HG03575 (cell line): ENCODE results near the gene RASA1.
"Not testable (repeated sequence)": the region's sequence is repeated elsewhere in the genome, so short reads cannot be mapped to it uniquely, and the experiment has no call there.

Experiments
- ATAC-seq: cut with Tn5 transposase; IDR thresholded peaks from one replicate; pipeline ENCODE4 v1.9.1; 2021; ENCODE audit not compliant: unreplicated experiment, insufficient number of reproducible peaks, low FRiP score; ENCODE audit errors: extremely low read depth

The RASA1 gene

DNA sequence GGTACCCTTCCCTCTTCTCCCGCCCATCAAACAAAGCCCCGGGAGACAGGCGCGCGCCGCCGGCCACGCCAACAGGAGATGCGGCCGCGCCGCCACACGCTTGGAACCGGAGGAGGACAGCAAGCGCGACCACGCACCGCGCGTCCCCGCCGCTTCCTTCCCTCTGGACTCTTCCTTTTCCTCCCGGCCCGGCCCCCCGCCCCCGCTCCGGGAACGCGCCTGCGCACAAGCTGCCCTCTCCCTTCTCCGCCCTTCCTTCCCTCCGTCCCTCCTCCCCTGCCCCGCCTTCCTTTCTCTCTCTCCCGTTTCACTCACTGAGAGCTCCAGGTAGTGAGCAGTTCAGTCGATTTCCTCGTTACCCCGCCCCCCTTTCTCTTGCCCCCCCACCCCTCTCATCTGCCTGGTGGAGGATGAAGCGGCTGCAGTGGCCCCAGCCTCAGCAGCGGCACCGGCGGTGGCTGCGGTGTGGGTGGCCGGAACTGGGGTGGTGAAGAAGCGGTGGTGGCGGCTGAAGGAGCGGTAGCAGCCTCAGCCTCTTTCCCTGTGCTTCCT is at the start of gene RASA1:
Gene RASA1, plus strand, starts transcription at position 310 of the 552 bp plus-strand sequence. CDS start 569 bp downstream, outside the sequence.
- ATAC-seq: peak; percentile 25

DNA sequence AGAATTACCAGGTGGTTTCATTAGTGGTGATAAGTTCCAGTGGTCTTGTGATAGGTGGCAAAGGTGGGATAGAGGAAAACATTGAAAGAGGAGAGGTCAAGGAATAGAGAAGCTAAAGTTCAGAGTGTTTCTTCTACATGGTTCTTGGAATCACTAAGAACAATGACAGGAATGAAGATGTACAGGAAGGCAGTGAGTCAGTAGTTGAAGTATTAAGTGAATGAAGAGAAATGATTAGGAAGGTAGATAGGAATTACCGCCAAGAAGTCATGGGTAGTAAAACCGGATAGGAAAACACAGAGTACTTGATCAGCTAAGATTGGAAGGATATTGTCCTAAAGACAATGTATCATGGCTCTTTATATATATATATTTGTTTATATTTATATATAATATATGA is 37.9 kb upstream of the RASA1 start:
- no peak for ATAC-seq

DNA sequence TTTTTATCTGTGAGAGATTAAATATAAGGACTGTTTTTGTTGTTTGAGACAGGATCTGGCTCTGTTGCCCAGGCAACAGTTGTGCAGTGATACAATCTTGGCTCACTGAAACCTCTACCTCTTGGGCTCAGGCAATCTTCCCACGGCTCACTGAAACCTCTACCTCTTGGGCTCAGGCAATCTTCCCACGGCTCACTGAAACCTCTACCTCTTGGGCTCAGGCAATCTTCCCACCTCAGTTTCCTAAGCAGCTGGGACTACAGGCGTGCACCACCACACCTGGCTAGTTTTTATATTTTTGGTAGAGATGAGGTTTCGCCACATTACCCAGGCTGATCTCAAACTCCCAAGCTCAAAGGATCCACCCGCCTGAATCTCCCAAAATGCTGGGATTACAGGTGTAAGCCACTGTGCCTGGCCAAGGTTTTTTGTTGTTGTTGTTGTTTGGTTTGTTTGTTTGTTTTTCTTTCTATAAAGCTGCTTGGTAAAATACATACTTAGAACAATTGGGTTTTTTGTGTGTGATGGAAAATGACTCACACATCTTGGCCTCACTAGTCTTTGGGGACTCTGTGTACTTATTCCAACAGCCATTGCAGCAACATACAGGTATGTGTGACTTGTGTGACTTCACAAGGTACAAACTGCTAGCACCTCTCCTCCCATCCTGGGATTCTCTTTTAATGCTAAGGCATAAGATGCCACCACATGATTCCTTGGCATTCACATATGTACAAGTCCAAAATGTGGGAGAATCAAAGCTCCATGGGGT is 36.5 kb upstream of the RASA1 start:
- ATAC-seq: peak; percentile 89

DNA sequence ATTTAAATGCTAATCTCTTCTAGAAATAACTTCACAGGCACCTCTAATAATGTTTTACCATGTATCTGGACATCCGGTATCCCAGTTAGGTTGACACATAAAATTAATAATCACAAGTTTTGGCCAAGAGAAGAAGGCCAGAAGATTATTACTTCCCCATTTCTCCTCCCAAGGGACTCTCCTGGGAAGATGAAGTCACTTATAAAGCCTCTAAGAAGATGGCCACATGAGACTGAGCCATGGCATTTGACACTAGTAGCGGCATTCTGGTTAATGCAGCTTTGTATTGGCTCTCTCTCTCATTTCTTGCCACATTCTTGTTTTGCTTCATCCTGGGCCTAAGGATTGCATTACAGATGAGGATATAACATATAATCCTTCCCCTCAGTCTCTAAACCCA is 34.5 kb upstream of the RASA1 start:
- ATAC-seq: no peak

DNA sequence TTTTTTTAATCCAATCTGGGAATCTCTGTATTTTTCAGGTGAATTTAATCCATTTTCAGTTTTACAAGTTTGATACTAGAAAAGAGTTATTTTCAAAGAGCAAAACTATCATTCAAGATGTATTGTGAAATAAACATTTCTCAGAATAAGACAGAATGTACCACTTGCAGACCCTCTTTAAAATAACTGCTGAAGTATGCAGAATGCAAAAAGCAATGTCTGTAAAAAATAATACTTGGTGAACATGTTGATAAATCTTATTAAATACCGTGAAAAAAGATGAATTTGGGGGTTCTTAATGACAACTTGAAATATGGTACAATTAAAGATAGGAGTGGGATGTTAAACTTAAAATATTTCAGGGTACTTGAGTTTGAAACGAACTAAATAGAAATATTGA is 26.1 kb upstream of the RASA1 start:
- no peak for ATAC-seq

DNA sequence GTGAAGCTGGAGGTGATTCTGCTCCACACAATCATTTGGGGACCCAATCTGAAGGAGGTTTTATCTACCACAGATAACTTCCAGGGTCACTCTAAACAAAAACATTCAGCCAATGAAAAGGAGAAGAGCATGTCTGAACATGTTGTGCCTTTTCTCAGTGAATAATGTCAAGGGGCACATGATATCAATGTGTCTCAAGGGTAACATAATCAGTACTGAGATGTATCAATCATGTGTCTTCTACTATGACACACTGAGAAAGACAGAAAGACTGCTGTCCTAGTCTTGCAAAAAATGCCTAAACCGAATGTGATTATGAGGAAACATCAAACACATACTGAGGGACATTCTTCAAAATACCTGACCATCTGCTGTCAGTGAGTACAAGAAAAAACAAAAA is 25.4 kb upstream of the RASA1 start:
- ATAC-seq: no peak

DNA sequence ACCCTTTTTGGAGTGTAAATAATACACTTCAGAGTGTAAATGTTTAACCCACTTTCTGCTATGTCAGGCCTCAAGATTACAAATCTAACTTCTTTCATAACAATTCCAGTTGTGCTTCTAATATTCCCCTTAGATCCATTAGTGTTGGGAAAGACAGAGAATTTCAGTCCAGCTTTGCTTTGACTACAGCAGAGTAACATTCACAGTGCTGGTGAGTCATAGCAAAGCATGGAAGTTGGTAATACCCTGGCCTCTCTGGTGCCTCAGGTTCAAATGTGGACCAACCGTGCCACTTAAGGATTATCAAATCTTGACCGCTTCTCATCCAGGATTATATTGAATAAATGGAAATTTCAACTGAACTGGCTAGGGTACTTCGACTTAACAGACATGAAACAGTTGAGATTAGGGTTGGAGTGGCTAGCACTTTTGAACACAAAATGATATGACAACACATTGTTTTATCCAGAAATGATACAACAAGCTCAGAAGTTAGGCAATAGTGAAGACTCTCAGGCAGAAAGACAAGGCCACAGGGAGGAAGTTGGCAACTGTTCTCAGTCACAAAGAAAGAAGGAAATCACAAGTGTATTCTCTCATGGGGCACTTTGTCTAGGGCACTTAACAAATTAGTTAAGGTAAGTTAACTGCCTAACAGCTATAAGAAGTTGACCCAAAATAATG is 24.4 kb upstream of the RASA1 start:
- ATAC-seq: no peak

DNA sequence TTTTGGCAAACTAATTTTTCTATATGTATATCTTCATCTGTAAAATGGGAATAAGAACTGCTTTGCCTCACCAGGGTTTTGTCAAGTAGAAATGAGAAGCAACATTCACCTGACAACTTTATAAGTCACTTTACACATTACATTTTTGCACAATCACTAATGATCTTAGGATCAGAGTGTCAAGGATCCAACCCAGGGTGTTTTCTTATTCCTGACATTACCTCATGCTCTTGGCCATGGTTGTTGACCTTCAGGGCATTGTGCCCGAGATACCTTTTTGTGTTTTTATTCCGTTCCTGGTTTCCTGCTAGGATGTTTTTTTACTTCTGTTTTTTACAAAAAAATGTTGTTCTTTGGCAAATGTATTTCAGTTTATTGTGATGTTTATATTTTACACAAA is 22.2 kb upstream of the RASA1 start:
- no peak for ATAC-seq

DNA sequence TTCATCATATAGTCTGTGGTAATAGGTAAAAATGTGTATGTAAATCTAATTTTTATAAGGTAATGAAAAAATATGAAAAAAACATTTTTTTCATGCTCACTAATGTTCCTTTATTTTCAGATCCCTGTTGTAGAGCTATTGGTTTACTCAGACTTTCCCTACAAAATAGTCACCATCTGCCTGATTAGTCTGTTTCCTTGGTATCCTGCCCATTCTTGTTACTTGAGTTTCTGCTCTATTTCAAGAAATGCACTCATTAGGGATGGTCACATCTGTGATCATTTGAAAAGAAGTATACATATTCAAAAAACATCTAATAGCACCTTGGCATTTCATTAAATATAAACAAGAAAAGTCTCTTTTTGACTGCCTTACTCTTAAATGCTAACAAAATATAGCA is 21.6 kb upstream of the RASA1 start:
- no peak for ATAC-seq

DNA sequence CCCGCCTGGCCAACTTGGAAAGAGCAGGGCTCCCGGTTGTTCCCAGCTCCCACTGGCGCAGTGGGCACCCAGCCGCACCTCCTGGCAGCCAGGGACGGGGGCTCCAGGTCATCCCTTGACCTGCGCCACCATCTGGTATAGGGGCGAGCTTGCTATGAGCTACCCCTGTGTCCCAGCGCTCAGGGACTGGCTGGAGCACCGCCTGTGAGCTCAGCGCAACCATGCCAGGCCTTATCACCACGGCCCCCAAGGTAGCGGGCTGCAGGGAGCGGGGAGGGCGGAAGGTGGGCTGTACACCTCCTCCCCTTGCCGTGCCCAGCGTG is 15.4 kb upstream of the RASA1 start:
- ATAC-seq: no peak

DNA sequence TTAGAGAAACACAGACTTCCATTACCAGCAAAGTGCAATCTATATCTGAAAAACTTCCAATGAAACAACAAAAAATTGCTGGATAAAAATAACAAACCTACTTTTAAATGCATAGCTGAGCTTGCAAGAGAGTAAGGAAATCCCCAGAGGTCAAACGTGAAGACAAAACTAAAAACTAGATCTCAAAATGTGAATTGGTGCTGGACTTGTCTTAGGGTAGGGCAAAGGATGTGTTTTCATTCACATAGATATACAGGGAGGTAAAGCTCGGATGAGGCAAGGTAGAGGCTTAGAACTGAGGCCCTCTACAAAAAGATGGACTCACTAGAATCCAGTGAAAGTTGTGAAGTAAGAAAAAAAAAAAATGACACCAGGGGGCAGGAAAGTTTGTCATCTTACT is 13.6 kb upstream of the RASA1 start:
- ATAC-seq: no peak

DNA sequence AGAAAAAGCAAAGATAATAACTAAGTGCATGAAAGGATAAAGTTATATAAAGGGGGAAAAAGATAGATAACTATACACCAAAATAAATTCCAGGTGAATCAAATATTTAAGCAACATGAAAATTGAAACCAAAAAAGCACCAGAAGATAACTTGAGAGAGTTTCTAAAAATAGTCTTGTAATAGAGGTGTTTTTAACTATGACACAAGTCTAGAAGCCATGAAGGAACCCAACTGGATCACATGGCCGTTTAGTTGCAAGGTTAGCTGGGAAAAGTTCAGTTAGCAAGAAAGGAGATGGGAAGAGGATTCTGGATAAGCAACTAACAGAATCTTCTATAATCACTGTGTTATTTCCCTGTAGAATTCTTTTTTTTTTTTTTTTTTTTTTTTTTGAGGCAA is 9.2 kb upstream of the RASA1 start:
- ATAC-seq: no peak

DNA sequence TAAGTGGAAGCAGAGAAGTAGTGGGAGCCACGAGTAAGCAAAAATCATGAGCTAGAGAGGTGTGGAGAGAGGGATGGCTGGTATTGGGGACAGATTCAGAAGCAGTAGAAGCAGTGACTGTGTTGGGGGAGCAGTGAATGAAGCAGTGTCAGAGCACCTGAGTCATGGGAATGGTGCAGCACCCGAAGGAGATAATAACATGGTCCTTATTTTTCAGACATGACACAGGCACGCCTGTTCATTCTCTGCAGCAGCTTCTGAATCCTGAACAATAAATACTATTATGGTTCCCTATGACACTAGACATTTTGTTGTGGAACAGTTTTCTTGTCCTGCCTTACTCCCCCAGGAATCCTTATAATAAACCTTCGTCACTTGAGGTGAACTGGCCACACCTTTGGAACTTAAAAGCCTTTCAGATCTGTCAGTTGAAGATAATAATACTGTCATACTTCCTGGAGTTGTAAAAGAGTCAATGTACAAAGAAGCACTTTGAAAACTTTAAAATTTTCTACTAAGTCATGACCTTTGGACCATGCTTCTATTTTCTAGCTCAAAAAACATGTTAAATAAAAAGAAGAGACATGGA is 7.0 kb upstream of the RASA1 start:
- no peak for ATAC-seq

DNA sequence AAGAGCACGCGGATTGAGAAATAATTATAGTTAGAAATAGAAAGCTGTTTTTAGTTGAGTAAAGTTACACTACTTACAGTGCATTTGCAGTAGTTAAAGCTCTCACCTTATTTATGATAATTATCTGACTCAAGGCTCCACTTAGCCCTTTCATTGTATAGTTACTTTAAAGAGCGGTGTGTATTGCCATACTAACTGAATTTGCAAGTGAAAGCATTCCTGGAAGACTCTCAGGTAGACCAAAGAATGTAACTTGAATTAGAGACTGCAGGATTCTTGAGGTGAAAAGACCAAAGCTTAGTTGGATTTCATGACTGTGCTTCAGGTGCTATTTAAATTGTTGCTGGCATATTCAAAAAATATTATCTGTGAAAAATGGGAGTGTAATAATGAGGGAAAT is 4.2 kb upstream of the RASA1 start:
- no peak for ATAC-seq

DNA sequence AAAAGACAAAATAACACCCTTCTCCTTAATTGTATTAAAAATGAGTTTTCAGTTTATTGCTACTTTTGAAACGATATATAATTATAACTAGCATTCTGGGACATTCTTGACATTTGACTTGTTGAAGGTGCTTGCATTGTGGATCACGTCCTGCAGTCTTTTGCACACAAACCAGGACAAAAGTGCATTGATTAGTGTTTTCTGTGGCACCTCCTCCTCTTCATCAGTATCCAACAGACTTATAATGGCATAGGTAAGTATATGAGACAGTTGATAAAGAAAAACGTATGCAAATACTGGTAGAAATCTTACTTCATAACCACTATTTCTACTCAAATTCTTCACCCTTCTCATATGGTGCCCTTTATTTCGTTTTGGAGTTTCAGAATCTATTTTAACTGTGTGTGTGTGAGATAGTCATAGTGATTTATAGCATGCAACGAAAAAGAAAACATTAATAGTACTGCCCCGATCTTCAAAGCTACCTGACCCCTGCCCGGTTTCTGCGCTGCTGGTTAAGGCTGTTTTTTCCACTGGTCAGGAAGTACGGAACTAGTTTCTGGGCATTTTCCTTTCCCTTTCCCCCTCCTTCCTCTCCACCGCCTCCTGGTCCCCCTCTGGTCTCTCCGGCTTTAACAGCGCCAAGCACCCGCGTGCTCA is 639 bp upstream of the RASA1 start:
- peak; percentile 32 for ATAC-seq

DNA sequence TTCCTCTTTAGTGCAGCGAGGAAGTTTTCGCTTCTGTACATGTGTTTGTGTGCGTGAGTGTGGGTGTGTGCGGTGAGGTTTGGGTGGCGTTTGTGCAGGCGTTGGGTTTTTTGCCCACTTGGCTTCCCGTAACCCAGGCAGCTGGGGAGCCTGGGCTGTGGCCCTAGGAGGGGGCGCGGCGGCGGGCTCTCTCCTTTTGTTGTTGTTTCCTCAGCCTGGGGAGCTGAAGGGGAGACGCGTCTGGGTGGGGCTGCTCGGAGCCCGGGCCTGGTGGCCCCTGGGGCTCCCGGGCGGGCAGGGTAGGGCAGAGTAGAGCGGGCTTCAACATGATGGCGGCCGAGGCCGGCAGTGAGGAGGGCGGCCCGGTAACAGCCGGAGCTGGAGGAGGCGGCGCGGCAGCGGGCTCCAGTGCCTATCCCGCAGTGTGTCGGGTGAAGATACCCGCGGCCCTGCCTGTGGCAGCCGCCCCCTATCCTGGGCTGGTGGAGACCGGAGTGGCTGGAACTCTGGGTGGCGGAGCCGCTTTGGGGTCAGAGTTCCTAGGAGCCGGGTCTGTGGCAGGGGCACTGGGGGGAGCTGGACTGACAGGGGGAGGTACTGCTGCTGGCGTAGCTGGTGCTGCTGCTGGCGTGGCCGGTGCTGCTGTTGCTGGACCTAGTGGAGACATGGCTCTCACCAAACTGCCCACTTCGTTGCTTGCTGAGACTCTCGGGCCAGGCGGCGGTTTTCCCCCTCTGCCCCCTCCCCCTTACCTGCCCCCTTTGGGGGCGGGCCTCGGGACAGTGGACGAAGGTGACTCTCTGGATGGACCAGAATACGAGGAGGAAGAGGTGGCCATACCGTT is 665 bp downstream of the RASA1 start:
- ATAC-seq: peak; percentile 22

DNA sequence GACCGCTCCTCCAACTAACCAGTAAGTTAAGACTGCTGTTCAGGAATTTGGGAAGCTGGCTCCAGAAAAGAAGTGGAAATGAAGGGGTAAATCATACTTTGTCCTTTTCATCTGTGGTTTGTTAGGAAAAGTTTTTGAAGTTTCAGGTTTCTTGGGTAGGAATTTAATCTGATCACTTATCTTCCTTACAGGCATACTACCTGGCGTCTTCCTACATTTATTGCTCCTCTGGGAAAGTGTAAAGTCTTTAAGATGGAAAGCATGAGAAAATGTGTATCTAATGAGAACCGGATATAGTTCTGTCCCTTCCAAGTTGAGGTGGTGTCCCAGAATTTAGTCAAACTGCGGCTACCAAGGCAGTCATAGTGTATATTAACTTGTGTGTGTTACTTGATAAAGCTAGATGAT is 1.3 kb downstream of the RASA1 start:
- no peak for ATAC-seq

DNA sequence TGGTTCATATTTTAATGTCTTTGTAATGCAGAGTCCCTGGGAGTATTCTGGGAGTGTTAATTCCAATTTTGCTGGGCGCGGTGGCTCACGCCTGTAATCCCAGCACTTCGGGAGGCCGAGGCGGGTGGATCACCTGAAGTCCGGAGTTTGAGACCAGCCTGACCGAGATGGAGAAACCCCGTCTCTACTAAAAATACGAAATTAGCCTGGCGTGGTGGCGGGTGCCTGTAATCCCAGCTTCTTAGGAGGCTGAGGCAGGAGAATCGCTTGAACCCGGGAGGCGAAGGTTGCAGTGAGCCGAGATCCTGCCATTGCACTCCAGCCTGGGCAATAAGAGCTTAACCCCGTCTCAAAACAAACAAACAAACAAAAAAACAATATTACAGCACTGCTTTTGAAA is 3.2 kb downstream of the RASA1 start:
- ATAC-seq: not testable (repeated sequence)

DNA sequence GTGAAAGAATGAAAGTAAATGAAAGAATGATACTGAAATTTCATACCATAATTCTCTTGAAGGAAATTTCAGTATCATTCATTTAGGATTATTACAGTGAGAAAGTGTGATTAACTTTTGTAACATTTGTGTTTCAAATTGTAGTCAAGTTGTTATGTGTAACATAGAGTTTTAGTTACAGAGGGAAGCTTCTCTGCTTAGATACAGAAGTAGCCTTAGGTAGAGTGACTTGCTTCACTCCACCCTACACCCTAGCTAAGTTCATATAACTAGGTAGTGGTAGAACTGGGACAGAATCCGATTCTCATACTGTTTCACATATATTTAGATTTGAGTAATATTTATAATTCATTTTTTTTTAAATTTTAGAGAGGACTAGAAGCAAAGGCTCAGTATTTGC is 9.0 kb downstream of the RASA1 start:
- no peak for ATAC-seq
